NCI-H146 (cell line): ENCODE results near the gene WWOX.

Experiments used
- DNase-seq: peaks from one replicate; lab custom pipeline; 2025; lab: John Stamatoyannopoulos, UW

WWOX gene

DNA sequence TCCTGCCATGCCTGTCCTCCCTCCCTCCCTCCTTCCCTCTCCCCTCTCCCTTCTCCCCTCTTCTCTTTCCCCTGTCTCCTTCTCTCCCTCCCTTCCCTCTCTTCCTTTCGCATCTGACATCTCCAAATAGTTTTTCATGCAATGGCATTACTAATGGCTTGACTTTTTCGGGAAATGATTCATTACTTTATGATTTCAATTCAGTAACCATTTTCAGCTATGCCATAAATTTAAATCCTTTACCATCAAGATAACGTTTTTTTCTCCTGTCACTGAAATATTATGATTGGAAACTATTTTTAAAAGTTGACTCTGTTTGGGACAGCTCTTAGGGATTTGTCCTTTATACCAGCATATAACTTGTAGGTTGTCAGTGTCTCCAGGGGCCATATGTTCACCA lies 201.0 kb downstream of the WWOX start:
- DNase-seq = no peak

DNA sequence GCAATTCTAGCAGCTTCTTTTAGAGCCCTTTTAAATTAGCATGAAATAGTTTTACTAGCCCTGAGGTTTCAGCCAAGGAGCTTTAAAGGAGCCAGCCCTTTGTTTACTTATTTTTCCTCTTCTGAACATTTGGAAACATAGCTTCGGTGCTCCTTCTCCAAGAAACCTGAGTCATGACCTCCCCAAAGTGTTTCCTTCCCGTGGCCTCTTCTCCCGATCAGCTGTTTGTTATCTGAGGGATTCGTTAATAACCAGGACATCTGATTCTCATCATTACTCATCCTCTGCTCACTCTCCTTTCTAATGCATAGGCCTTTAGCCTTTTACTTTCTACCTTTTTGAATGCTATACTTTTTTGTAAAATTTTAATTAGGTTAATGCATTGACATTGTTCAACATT lies 204.5 kb downstream of the WWOX start:
- DNase-seq = no peak

DNA sequence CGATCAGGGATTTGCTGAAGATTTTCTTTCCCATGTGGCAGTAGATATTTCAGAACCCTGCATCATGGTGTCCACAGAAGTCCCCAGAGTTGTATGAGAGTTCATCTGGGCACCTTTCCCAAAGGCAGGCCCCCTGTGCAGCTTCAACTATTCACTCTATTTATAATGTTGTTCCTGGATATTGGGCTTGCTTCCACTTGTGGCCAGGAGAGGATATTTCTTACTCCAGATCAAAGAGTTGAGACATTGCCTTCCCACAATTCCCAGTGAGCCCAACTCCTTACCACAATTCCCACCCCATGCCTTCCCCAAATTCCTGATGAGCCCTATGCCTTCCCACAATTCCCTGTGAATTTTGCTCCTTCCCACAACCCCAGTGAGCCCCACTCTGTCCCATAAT lies 206.9 kb downstream of the WWOX start:
- DNase-seq = no peak

DNA sequence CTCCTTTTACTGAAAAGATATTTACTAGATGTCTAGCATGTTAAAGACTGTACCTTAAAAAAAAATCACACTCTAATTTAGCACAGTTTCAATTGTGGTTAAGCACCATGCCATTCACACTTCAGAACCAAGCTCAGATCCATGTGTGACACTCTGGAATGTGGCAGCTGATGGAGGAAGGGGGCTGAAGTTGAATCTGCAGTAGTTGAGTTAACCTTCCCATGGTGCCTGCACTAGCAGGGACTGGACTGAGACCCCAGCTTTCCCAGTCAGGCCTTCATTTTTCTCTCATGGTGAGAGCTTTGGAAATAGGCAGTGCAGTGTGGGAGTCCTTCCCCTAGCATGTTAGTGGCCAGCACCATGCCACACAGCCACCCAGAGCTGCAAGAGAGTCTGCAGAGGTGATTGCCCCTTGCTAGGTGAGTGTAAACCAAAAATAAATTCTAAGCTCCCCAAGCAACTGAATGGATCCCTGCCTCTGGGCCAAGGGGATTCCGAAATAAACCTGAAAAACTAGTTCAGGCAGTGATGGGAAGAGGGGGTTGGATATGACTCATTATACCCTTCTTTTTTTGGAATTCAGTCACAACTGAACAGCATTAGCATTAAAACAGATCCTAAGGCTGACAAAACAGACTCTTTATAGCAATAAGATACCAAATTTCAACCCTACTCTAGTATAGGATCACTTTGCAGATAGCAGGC lies 208.5 kb downstream of the WWOX start:
- DNase-seq = no peak

DNA sequence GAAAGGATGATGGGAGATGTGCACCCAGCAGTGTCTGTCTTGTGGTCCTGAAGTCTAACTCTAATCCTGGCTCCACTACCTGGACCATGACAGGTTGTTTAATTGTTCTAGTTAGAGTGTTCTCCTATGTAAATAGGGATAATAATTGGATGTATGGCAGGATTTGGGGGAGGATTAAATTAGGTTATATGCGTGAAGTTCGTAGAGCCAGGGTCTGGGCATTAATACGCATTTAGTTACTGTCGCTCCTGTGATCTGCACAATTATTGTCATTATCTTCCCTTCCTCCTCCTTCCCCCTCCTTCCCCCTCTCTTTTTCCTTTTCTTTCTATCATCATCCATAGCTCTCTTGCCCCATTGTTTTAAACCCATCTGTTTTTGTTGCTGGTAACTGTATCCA lies 210.3 kb downstream of the WWOX start:
- no peak for DNase-seq

DNA sequence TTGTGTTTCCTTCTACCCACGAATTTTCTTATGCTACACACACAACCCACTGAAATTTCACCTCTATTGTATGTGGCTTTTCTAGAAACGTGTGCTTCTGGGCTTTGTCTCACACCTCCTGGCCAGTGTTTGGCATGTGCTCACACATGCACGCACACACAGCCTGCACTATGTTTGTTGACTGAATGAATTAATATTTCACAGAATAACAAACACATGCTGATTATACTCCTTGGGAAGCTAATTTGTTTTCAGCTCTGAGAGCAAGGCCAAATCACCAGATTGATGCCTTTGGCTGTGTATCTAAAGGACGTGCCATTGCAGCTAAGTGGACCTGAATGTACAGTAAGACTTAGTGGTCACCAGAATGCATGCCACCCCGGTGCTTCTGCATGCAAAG lies 210.7 kb downstream of the WWOX start:
- DNase-seq = no peak

DNA sequence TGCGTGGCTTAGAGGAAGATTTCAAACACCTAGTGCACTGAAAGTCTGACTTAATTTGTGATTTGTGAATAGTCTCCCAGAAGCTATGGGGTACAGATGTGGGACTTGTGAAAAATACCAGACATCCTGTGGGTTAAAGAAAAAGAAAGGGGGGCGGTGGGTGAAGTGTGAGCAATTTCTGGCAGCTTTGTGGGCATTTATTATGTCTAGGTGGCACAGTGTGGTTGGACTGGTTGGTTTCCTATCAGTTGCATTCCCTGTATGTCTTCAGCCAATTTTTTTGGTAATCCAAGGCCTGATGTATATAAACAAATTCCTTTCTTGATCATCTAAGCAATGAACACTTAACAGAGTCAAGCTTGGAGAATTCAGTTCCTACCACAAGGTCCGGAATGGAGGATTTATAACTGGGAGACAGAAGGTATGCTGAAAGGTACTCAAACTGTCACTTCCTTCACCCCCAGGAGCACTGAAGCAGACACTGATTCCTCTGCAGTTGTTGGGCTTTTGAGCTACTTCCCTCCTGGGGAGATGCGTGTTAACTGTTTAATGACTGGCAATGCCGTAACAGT lies 211.6 kb downstream of the WWOX start:
- no peak for DNase-seq

DNA sequence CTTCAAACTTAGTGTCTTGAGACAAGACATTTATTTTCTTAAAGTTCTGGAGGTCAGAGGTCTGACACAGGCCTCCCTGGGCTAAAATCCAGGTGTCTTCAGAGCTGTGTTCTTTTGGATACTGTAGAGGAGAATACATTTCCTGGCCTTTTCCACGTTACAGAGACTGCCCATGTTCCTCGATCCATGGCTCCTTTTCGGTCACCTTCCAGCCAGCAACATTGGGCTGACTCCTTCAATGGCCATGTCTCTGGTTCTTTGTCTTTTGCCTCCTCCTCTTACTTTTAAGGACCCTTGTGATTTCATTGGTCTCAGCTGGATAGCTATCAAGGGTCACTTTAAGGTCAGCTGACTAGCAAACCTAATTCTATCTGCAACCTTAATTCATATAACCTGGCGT lies 212.4 kb downstream of the WWOX start:
- DNase-seq = no peak

DNA sequence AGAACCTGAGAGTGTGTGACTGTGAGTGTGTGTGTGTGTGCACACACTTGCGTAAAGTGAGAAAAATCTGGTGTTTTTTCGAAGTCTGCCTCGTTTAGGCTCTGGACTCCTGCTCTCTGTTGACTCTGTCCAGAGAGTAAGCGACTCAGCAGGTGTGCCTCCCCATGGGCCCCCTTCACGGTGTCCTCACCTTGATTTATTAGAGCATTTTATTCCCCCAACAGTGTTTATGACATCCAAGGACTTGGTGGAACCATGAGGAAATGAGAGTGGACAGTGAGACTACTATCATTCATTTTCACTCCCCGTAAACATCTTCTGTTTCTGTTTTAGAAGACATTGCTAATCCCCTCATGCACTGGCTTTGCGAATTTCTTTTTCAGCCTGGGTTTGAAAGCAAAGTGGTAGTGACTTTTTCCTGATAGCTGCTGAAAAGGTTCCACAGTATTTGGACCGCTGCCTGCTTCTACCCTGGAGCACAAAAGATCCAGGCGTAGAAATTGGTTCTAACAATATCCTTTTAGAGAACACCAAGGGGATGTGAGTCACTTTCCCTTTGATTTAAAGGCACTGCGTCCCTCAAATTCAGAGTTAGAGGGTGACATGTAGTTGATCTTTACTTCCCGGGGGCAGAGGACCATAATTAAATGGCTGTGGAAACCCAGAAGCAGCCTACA lies 218.2 kb downstream of the WWOX start:
- DNase-seq = no peak

DNA sequence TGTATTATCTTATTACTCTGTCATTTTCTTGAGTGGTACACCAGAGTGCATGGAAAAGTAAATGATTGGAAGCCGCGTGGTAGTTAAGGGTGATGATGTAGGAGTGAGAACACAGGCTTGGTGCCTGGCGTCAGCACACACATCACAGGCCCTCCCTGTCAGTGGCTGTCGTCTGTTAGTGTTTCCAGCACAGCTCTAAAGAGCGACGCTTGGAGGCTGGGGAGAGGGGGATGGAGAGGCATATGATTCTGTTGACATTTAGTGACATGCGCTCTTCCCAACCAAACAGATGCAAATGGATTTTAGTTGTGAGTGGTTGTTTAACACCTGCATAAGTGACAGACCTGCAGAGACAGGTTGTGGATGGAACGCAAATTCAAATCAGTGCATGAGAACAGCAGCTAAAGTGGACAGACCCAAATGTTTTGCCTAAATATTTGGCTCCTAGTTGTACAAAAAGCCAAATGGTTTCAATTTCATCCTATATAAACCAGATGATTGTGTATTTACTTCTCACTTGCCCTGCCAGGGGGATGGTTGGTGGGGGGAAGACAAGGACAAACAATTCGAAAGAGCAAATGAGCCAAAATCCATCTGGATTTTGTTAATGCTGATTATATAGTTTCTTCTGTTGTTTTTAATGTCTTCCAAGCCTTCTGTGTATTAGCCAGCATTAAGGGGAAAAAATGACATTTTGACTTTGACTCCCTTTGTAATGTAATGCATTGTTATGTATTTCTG lies 222.3 kb downstream of the WWOX start:
- no peak for DNase-seq

DNA sequence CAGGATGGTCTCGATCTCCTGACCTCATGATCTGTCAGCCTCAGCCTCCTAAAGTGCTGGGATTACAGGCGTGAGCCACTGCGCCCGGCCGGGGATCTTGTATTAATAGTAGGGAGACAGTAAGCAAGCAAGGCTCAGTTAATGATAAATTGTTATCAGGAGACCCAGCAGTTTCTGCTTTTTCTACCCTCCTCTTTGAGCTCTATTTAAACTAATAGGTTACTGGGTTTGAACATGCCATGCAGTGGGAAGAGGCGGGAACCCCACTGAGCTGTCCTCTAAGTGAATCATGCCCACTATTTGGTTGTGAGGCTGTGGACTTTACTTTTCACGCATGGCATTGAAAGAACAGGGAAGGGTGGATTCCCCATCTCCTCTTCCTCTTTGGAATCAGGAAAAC lies 223.9 kb downstream of the WWOX start:
- no peak for DNase-seq

DNA sequence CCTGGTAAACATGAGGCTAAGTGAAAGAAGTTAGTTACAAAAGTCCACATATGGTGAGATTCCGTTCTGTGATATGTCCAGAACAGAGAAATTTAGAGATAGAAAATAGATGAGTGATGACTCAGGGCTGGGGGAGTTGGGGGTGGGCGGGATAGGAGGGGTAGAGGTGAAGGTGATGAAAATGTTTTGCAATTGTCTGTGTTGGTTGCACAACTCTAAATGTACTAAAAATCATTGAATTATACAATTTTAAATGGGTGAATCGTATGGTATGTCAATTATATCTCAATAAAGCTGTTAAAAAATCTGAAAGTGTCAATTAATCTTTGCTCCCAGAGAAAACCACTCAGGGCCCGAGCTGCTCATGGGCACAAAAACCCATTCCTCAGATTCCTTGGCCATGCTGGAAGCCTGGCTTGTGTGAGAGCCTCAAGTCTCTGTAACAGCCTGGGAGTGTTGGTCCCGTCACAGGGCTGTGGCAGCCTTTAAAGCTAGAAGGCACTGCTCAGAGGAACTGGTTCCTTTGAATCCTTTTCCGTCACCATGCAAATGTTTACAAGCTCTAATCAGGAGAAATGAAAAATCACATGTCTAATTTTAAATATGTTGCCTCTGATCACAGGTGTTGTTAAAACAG lies 225.3 kb downstream of the WWOX start:
- no peak for DNase-seq

DNA sequence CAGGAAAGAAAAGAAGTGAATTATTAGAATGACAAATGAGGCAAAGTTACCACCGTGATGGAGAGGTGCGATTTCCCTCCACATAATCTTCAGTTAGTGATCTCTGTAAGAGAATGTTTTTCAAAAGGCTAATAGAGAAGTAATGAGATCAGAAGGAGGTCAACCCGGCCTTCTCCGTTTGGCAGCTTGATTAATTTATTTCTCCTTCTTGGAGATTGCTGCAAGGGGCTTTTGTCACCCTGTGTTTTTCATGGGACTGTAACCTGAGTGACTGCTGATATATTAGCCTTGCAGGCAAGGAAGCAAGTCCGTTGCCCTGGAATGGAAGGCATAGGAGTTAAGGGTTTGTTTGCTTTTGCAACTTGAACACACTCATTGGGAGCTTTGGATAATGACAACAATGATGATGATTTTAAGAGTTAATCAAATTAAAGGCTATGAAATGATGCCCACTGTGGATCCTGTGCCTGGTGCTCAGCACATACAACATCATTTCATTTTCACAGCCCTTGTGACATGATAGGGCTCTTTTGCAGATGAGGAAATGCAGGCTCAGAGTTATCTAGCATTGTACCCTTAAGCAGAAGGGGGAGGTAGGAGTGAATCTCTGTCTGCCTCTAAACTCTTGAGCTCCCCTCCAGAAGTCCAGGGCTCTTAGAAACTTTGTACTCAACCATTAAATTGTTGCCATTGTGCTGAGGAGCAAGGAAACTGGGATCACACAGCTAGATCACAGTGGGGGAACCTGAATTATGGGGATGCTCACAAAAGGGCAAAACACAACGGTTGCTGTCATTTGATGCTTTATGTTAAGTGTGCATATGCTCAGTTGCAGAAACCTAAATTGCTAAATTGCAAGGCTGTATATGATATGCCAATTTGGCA lies 226.3 kb downstream of the WWOX start:
- no peak for DNase-seq

DNA sequence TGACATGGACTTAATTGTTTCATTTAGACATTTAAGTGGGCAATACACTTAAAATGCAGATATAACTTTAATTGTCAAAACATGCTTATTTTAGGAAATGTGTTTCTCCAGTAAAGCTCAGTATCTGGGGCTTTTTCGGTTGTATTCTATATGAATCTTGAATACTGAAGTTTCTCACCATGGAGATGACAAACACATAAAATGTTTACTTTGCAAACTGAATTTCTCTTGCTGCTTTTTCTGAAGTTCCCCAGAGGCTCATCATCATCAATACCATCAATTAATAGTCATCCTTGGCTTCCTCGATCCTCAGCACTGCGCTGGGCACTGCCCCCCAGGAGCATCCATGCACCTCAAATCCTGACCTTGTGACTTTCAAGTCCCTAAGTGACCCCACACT lies 227.3 kb downstream of the WWOX start:
- no peak for DNase-seq

DNA sequence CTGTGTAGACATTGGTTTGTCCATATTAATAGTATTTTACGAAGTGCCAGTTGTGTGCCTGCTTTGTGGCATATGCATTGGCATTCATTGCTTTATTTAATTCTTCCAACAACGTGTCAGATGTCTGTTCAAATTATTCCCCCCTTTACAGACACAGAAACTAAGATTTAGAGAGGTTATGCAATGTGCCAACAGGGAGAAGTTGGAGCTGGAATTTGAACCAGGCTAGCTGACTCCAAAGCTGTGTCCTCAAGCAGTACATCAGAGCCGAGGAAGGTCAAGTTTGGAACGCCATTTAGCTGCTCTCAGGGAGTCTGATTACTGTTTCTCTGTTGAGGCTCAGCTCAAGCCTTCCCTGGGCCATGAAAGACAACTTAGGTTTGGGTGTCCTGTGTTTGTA lies 232.3 kb downstream of the WWOX start:
- DNase-seq = no peak

DNA sequence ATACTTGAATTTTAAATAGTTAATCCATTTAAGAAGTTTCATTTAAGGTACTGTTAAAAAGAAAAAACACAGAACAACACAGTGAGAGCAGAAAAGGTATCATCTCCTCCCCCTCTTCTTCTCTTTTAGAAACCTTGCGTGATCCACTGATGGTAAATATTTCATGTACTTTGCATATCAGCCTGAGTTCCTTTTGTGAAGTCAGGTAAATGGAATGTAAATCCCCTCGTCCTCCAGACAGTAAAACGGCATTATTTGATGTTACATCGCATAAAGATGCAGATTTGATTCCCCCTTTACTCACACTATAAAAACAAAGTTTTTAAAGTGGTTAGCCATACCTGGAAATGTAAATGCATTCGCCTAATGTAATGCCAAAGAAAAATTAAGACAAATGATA lies 234.4 kb downstream of the WWOX start:
- DNase-seq = no peak

DNA sequence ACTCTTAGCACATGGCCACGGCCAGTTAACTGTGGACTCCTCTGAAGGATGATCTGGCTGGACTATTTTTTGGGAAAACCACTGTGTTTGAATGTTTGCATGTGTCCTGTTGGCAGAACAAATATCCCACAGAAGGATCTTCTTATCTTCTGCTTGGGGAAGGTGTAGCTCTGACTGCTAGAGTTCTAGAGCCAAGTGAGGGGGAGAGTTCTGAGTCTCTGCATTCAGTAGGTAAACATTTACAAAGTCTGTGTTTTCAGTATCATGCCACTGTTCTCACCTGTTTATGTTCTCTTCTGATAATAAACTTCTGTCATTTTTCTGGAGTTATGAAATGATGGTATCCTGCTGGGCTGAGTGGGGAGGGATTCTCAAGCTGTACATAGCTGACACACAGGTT lies 241.1 kb downstream of the WWOX start:
- DNase-seq = no peak

DNA sequence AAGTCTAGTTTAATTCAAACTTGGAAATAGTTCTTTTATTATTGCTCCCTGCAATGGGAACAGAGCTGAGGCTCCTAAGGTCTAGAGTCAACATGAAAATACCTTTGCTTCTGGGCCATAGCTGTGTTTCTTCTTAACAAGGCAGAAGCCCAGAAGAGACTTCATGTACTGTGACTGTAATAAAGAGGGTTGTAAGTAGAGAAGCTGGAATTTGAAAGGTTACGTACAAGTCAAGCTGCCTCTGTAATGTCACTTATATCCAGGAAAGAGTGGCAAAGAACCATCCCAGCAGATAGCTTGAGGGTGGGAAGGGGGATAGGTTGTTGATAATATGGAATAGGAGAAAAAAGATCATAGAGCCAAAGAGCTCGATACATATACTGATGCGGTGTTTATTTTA lies 248.6 kb downstream of the WWOX start:
- DNase-seq = no peak

DNA sequence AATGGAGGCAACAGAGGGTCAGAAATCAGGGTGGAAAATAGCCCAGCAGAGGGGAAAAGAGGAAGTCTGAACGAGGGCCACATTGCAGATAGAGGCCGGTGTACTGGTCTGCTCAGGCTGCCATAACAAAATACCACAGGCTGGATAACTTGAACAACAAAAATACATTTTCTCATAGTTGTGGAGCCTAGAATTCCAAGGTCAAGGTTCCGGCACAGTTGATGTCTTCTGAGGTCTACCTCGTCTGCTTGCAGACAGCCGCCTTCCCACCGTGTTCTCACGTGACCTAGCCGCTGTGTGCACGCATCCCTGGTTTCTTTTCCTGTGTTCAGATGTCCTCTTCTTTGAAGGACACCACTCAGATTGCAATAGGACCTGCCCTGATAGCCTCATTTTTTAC lies 249.4 kb downstream of the WWOX start:
- DNase-seq = no peak

DNA sequence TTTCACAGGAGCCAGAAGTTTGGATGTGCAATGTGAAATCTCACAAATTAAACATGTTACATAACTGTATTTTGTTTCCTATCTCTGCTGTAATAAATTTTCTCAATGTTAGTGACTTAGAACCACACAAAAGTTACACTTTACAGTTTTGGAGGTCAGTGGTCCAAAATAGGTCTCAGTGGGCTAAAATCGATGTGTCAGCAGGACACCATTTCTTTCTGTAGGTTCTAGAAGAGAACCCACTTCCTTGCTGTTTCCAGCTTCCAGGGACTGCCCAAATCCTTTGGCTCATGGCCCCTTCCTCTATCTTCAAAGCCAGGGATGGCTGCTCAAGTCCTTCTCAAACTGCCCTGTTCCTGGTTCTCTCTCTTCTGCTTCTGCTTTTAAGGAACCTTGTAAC lies 252.7 kb downstream of the WWOX start:
- DNase-seq = no peak

DNA sequence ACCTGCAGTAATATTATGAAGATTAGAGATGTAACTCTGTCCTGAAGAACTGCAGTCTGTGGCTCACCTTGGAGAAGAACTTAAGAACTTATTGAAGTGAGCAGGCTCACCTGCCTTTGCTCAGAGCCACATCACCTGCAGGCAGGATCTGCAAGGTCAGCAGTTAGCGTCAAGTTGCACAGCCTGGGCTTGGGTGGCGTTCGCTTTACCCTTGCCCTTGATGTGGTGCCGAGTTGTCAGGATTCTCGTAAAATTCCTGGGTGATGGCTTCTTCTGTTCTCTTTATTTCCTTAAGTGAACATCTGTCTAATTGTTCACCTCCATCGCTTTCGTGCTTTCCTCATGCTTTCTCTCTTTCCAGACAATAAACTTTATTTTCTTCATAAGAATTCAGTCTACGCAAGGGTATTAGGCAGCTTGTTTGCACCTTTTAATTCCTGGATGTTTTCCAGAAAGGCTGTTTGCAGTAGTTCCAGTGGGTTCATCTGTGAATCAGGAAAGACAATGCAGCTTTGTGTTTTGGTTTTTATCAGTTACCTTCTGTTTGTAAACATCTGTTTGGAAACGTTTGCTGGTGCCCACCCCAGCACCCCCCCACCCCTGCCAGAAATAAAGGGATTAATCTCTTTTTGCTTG lies 254.3 kb downstream of the WWOX start:
- DNase-seq = no peak
